ENCODE data around the gene EXOC4.
"Not testable (repeated sequence)": the region's sequence is repeated elsewhere in the genome, so short reads cannot be mapped to it uniquely, and the experiment has no call there.

Gene EXOC4

GRCh38 chr7:134059921-134060320, 807.0 kb downstream of the EXOC4 start:
- Histone ChIP-seq H3K36me3 (ENCODE audit: insufficient read depth, low read length) (no peaks in the 10 kb centered on the region), H3K9ac (ENCODE audit: low read depth, low read length) (no peak overlapping the region), H3K4me1 (ENCODE audit: insufficient read depth, low read length) (no peaks in the 10 kb centered on the region), H3K9me3 (ENCODE audit: control insufficient read depth, insufficient read depth, low read length) (no peaks in the 10 kb centered on the region)

GRCh38 chr7:134060874-134061273, 808.0 kb downstream of the EXOC4 start:
- no peaks in the 10 kb centered on the region for H3K36me3 ChIP-seq (ENCODE audit: insufficient read depth, low read length)
- no peak overlapping the region for H3K9ac ChIP-seq (ENCODE audit: low read depth, low read length)
- H3K4me1 ChIP-seq (ENCODE audit: insufficient read depth, low read length): no peaks in the 10 kb centered on the region
- H3K9me3 ChIP-seq (ENCODE audit: control insufficient read depth, insufficient read depth, low read length): no peaks in the 10 kb centered on the region

GRCh38 chr7:134062460-134062859, 809.6 kb downstream of the EXOC4 start:
- Histone ChIP-seq H3K9ac (ENCODE audit: low read depth, low read length) (no peak overlapping the region), H3K4me1 (ENCODE audit: insufficient read depth, low read length) (no peaks in the 10 kb centered on the region), H3K9me3 (ENCODE audit: control insufficient read depth, insufficient read depth, low read length) (no peaks in the 10 kb centered on the region), H3K36me3 (ENCODE audit: insufficient read depth, low read length) (no peaks in the 10 kb centered on the region)

- no peaks in the 10 kb centered on the region for H3K4me1 ChIP-seq (ENCODE audit: insufficient read depth, low read length)
- H3K9me3 ChIP-seq (ENCODE audit: control insufficient read depth, insufficient read depth, low read length): no peaks in the 10 kb centered on the region
- H3K9ac ChIP-seq (ENCODE audit: low read depth, low read length): no peak overlapping the region
- H3K36me3 ChIP-seq (ENCODE audit: insufficient read depth, low read length): no peaks in the 10 kb centered on the region
These were observed 812.5 kb downstream of the EXOC4 start for GRCh38 chr7:134065415-134065814.

- no peak overlapping the region for H3K9ac ChIP-seq (ENCODE audit: low read depth, low read length)
These were observed 814.3 kb downstream of the EXOC4 start for GRCh38 chr7:134067164-134067563.

DNA sequence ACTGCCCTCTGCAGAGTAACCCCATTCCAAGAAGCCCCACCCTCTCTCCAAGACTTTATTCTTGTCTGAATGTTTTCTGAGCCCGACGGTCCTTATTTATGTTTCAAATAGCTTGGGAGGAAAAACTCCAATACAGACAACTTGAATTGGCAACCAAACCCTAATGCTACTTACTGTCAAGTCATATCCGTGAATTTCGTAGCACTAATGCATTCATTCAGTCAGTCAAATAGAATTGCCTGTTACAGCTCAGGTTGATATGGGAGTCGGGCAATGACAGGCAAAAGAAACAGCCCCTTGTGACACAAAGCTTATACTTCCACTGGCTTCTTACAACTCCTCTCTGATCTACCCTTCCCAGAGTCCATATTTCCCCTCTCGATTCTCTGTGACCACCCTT, 815.8 kb downstream of the EXOC4 start:
- Histone ChIP-seq H3K36me3 (ENCODE audit: insufficient read depth, low read length) (no peaks in the 10 kb centered on the region), H3K9me3 (ENCODE audit: control insufficient read depth, insufficient read depth, low read length) (no peaks in the 10 kb centered on the region), H3K9ac (ENCODE audit: low read depth, low read length) (no peak overlapping the region), H3K4me1 (ENCODE audit: insufficient read depth, low read length) (no peaks in the 10 kb centered on the region)

More at GRCh38 chr7:134067164-134067563, 814.3 kb downstream of the EXOC4 start:
- Histone ChIP-seq H3K4me1 (ENCODE audit: insufficient read depth, low read length) (no peaks in the 10 kb centered on the region), H3K36me3 (ENCODE audit: insufficient read depth, low read length) (no peaks in the 10 kb centered on the region), H3K9me3 (ENCODE audit: control insufficient read depth, insufficient read depth, low read length) (no peaks in the 10 kb centered on the region)

DNA sequence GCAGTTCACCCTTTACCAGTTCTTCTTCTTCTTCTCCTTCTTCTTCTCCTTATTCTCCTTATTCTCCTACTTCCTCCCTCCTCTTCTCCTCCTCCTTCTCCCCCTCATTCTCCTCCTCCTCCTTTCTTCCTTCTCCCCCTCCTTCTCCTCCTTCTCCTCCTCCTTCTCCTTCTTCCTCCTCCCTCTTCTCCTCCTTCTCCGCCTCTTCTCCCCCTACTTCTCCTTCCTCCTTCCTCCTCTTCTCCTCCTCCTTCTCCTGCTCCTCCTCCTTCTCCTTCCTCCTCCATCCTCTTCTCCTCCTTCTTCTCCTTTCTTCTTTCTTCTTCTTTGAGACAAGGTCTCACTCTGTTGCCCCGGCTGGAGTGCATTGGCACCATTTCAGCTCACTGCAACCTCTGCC, 816.3 kb downstream of the EXOC4 start:
- Histone ChIP-seq H3K9ac (ENCODE audit: low read depth, low read length) (no peak overlapping the region), H3K4me1 (ENCODE audit: insufficient read depth, low read length) (no peaks in the 10 kb centered on the region), H3K36me3 (ENCODE audit: insufficient read depth, low read length) (no peaks in the 10 kb centered on the region), H3K9me3 (ENCODE audit: control insufficient read depth, insufficient read depth, low read length) (no peaks in the 10 kb centered on the region)

DNA sequence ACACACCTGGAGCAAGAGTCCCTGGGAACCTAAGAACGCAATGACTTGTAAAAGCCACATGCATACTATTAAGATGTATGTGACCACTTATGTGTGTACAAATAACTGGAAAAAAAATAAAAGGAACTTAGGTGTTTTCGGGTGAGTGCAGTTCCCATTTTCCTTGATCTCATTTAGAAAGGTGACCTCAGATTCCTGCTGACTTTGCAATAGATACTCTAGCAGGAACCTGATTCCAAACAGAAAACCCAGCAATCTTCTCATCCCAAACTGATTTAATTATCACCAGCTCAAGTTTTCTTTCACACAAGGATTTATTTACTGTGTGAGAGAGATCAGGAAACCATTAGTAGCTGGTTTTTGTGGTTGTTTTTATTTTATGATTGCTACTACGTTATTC, 817.8 kb downstream of the EXOC4 start:
- H3K4me1 ChIP-seq (ENCODE audit: insufficient read depth, low read length): no peaks in the 10 kb centered on the region
- no peak overlapping the region for H3K9ac ChIP-seq (ENCODE audit: low read depth, low read length)
- no peaks in the 10 kb centered on the region for H3K9me3 ChIP-seq (ENCODE audit: control insufficient read depth, insufficient read depth, low read length)
- H3K36me3 ChIP-seq (ENCODE audit: insufficient read depth, low read length): no peaks in the 10 kb centered on the region

- H3K9ac ChIP-seq (ENCODE audit: low read depth, low read length): no peak overlapping the region
- H3K4me1 ChIP-seq (ENCODE audit: insufficient read depth, low read length): no peaks in the 10 kb centered on the region
These were observed 818.8 kb downstream of the EXOC4 start for GRCh38 chr7:134071355-134072331.

GRCh38 chr7:134073276-134073675, 820.4 kb downstream of the EXOC4 start:
- Histone ChIP-seq H3K4me1 (ENCODE audit: insufficient read depth, low read length) (no peaks in the 10 kb centered on the region), H3K9ac (ENCODE audit: low read depth, low read length) (no peak overlapping the region), H3K9me3 (ENCODE audit: control insufficient read depth, insufficient read depth, low read length) (no peaks in the 10 kb centered on the region), H3K36me3 (ENCODE audit: insufficient read depth, low read length) (no peaks in the 10 kb centered on the region)

More at GRCh38 chr7:134071355-134072331, 818.8 kb downstream of the EXOC4 start:
- Histone ChIP-seq H3K36me3 (ENCODE audit: insufficient read depth, low read length) (no peaks in the 10 kb centered on the region), H3K9me3 (ENCODE audit: control insufficient read depth, insufficient read depth, low read length) (no peaks in the 10 kb centered on the region)

GRCh38 chr7:134075799-134076198, 822.9 kb downstream of the EXOC4 start:
- Histone ChIP-seq H3K9ac (ENCODE audit: low read depth, low read length) (no peak overlapping the region), H3K4me1 (ENCODE audit: insufficient read depth, low read length) (no peaks in the 10 kb centered on the region), H3K9me3 (ENCODE audit: control insufficient read depth, insufficient read depth, low read length) (no peaks in the 10 kb centered on the region), H3K36me3 (ENCODE audit: insufficient read depth, low read length) (no peaks in the 10 kb centered on the region)

DNA sequence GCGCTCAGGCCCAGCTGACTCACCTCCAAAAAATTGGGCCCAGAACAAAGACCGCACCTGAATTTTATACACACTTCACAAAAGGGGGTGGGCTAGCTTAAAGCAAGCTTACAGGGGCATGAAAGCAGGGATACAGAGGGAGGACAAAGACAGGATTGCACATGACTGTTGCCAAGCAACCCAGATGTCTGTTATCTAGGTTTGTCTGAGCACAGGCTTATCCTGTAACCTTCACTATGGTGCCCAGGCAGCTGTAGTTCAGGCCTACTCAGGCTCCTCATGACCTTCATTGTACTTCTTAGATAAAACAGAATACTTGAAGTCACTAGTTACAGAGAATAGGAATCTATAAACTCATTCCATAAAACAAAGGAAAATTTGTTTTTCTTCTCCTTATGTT, 824.7 kb downstream of the EXOC4 start:
- not testable (repeated sequence) for H3K4me1 ChIP-seq (ENCODE audit: insufficient read depth, low read length); H3K9me3 ChIP-seq (ENCODE audit: control insufficient read depth, insufficient read depth, low read length); H3K36me3 ChIP-seq (ENCODE audit: insufficient read depth, low read length); H3K9ac ChIP-seq (ENCODE audit: low read depth, low read length)

- H3K9me3 ChIP-seq (ENCODE audit: control insufficient read depth, insufficient read depth, low read length): no peaks in the 10 kb centered on the region
- H3K9ac ChIP-seq (ENCODE audit: low read depth, low read length): no peak overlapping the region
- H3K4me1 ChIP-seq (ENCODE audit: insufficient read depth, low read length): no peaks in the 10 kb centered on the region
- no peaks in the 10 kb centered on the region for H3K36me3 ChIP-seq (ENCODE audit: insufficient read depth, low read length)
These were observed 826.1 kb downstream of the EXOC4 start for GRCh38 chr7:134078991-134079390.

DNA sequence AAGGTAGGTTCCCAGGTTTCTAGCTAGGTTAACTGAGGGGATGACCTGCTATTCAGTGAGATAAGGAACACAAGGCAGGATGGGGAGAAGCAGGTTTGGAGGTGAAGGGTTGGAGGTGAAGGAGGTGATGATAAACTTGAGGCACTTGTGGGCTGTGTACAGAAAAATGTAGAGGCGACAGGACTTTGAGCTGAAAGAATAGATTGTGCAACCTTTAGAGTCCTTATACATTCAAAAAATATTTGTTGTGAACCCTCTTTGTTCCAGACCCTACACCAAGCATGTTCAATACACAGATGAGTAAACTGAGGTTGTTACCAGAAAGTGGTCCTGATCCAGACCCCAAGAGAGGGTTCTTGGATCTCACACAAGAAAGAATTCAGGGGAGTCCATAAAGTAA, 828.8 kb downstream of the EXOC4 start:
- no peak overlapping the region for H3K9ac ChIP-seq (ENCODE audit: low read depth, low read length)
- no peaks in the 10 kb centered on the region; the same call in 1 of the 2 replicates for H3K9me3 ChIP-seq (ENCODE audit: control insufficient read depth, insufficient read depth, low read length)
- no peaks in the 10 kb centered on the region for H3K4me1 ChIP-seq (ENCODE audit: insufficient read depth, low read length)
- H3K36me3 ChIP-seq (ENCODE audit: insufficient read depth, low read length): no peaks in the 10 kb centered on the region

DNA sequence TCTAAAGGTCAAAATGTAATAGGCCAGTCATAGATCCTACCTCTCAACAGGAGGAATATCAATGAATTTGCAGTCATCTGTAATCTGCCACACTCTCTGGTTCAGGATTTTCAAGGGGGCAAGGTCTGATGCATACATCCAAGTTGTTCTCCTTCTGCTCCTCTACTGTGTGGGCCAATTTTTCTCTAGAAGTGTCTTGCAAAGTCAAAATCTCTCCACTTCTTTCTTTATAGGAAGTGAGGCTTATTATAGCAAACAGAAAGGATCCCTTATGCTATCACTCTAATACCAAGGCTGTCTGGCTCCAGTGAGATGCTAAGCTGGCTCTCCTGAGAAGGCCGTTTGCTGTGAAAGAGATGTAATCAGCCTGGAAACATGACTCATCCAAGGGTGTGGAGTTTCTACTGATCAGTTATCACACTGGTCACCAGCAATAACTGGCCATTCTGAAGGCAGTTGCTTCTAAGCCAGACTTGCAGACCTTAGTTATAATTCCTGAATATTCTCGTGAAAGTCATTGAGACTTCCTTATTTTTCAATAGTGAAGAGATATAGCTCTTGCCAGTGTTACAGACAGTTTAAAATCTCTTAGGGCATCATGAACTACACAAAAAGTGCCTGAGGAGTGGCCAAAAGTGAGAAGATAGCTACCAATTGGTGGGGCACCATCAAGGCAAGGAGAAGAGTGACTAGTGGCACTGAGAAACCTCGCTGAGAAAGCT, 831.0 kb downstream of the EXOC4 start:
- Histone ChIP-seq H3K9ac (ENCODE audit: low read depth, low read length) (no peak overlapping the region), H3K36me3 (ENCODE audit: insufficient read depth, low read length) (no peaks in the 10 kb centered on the region), H3K9me3 (ENCODE audit: control insufficient read depth, insufficient read depth, low read length) (peaks cover 10% of the 10 kb centered on the region), H3K4me1 (ENCODE audit: insufficient read depth, low read length) (no peaks in the 10 kb centered on the region)

Measured in ES-I3 (cell line).